Testis (tissue), 2 donors: ENCODE results near the gene PRAMEF13.

Experiments
- CTCF ChIP-seq, 3 experiments: fragments of 450-650 bp in 2 of 3; fragments of 200-600 bp in 1 of 3; sonication (generic) in 1 of 3; IDR thresholded peaks; one replicate each; pipeline ENCODE4 v1.5.1; 2016 to 2019; ENCODE audit warnings: antibody characterized with exemption in 3 of 3, mild to moderate bottlenecking in 2 of 3, moderate library complexity in 1 of 3
- POLR2A ChIP-seq: fragments of 450-650 bp; IDR thresholded peaks from one replicate; pipeline ENCODE4 v1.6.1; 2017; ENCODE audit warnings: antibody characterized with exemption, mild to moderate bottlenecking, moderate library complexity

GRCh38 chr1:13224480-13225060 is 23.4 kb upstream of the PRAMEF13 start:
- TF ChIP-seq CTCF (IDR thresholded peaks at IDR 0.05) (no peak), POLR2A (no peak)
